Thyroid gland (tissue), 4 donors: ENCODE measurements around the gene PLEKHG3. TPM values are rescaled to one million over a fixed set of nuclear protein-coding genes. Genes with fewer than 3 reads are reported as not detected.

Experiments used
- DNase-seq, 2 donors: peaks; one replicate each; pipeline ENCODE4 v3.0.0-alpha.2; 2019
- H3K27ac ChIP-seq, 3 donors: fragments of 200-600 bp; sonication (generic); 1 replicate in 2 of 3; 2 replicates in 1 of 3; pipeline ENCODE4 v1.5.1; 2016 to 2019; ENCODE audit warnings: mild to moderate bottlenecking in 1 of 3, moderate library complexity in 1 of 3
- H3K27me3 ChIP-seq: fragments of 200-600 bp; sonication (generic); one replicate; pipeline ENCODE4 v1.5.1; 2019
- H3K36me3 ChIP-seq, 2 donors: fragments of 200-600 bp; sonication (generic); one replicate each; pipeline ENCODE4 v1.5.1; 2016 to 2019
- H3K4me1 ChIP-seq, 2 donors: fragments of 200-600 bp; sonication (generic); one replicate each; pipeline ENCODE4 v1.5.1; 2017 to 2019
- H3K4me3 ChIP-seq, 3 donors: fragments of 200-600 bp; sonication (generic); replicated peaks in 1 of 3; 1 replicate in 2 of 3; 2 replicates in 1 of 3; pipeline ENCODE4 v1.5.1; 2016; ENCODE audit warnings: mild to moderate bottlenecking in 1 of 3
- H3K9me3 ChIP-seq: fragments of 200-600 bp; sonication (generic); one replicate; pipeline ENCODE4 v1.5.1; 2017
- POLR2A ChIP-seq, 2 donors: fragments of 450-650 bp; IDR thresholded peaks; one replicate each; pipeline ENCODE4 v1.6.1; 2017; ENCODE audit warnings: antibody characterized with exemption in 2 of 2, mild to moderate bottlenecking in 2 of 2, moderate library complexity in 1 of 2
- WGBS, 2 donors: methylation state at CpG; one replicate each; pipeline ENCODE4 v1.1.5; 2017; 5-methylcytosine and 5-hydroxymethylcytosine counted together
- intact Hi-C: fragments of 100-400 bp; cut with DNase I; formaldehyde crosslinking; loops from one replicate; pipeline ENCODE4 v1.15.1; 2023
- total RNA-seq, 4 donors: library from RNA; depleted of rRNA; stranded (reverse); fragments of >200 nt; gene quantifications; one replicate each; pipeline ENCODE4 v1.2.3, GENCODE V29; 2016
- TF ChIP-seq, protein P1 (sequence below), 6 experiments: fragments of 200-600 bp in 3 of 6; fragments of 450-650 bp in 3 of 6; sonication (generic) in 3 of 6; IDR thresholded peaks; one replicate each; pipeline ENCODE4 v1.5.1; 2016 to 2019; ENCODE audit warnings: antibody characterized with exemption in 6 of 6, mild to moderate bottlenecking in 2 of 6, inconsistent platforms in 1 of 6, moderate library complexity in 1 of 6

Gene PLEKHG3
- total RNA-seq, 4 donors from 2014 or later = 41.0 to 83.0 (median 54.6) TPM

GRCh38 chr14:64702493-64703394 lies 1.5 kb upstream of the PLEKHG3 start:
- Histone ChIP-seq H3K4me1 (peaks cover 48 to 71% of the 10 kb centered on the region in 2 donors), H3K27ac (peak overlapping the region; percentile 93 to 97 (median 94)), H3K4me3 (peak overlapping the region in 1 of 3 donors; percentile 71), H3K36me3 (no peaks in the 10 kb centered on the region), H3K27me3 (no peaks in the 10 kb centered on the region), H3K9me3 (no peaks in the 10 kb centered on the region)
- peak in 1 of 2 donors; percentile 93 for TF ChIP-seq POLR2A (IDR thresholded peaks at IDR 0.05)
- TF ChIP-seq, protein P1, sequence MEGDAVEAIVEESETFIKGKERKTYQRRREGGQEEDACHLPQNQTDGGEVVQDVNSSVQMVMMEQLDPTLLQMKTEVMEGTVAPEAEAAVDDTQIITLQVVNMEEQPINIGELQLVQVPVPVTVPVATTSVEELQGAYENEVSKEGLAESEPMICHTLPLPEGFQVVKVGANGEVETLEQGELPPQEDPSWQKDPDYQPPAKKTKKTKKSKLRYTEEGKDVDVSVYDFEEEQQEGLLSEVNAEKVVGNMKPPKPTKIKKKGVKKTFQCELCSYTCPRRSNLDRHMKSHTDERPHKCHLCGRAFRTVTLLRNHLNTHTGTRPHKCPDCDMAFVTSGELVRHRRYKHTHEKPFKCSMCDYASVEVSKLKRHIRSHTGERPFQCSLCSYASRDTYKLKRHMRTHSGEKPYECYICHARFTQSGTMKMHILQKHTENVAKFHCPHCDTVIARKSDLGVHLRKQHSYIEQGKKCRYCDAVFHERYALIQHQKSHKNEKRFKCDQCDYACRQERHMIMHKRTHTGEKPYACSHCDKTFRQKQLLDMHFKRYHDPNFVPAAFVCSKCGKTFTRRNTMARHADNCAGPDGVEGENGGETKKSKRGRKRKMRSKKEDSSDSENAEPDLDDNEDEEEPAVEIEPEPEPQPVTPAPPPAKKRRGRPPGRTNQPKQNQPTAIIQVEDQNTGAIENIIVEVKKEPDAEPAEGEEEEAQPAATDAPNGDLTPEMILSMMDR (IDR thresholded peaks at IDR 0.05) = no peak
- DNase-seq = peak; percentile 94 to 95
- 36 to 37% methylated on average over 25 of the region's 25 CpGs for WGBS, 2 donors
- intact Hi-C loops = no loop called here

GRCh38 chr14:64703395-64704142 lies 655 bp upstream of the PLEKHG3 start:
- H3K9me3 ChIP-seq = no peaks in the 10 kb centered on the region
- H3K27ac ChIP-seq = peak overlapping the region; percentile 93 to 97 (median 94)
- H3K27me3 ChIP-seq = no peaks in the 10 kb centered on the region
- intact Hi-C loops = no loop called here
- H3K4me1 ChIP-seq = peaks cover 54 to 79% of the 10 kb centered on the region in 2 donors
- WGBS, 2 donors = 14 to 19% methylated on average over 25 to 26 of the region's 26 CpGs
- no peak for DNase-seq
- H3K36me3 ChIP-seq = no peaks in the 10 kb centered on the region
- peak overlapping the region; percentile 12 to 71 (median 52) for H3K4me3 ChIP-seq
- no peak for TF ChIP-seq POLR2A (IDR thresholded peaks at IDR 0.05)
- TF ChIP-seq, protein P1 (IDR thresholded peaks at IDR 0.05) = no peak

- DNase-seq = peak; percentile 67 to 74
- WGBS, 2 donors = 0 to 1% methylated on average over 32 to 34 of the region's 51 CpGs
- peak overlapping the region; percentile 93 to 97 (median 94) for H3K27ac ChIP-seq
- H3K4me3 ChIP-seq = peak overlapping the region; percentile 52 to 88 (median 71)
- no peak for TF ChIP-seq POLR2A (IDR thresholded peaks at IDR 0.05)
- TF ChIP-seq, protein P1 (IDR thresholded peaks at IDR 0.05) = no peak
- H3K27me3 ChIP-seq = no peaks in the 10 kb centered on the region
- H3K4me1 ChIP-seq = peaks cover 56 to 77% of the 10 kb centered on the region in 2 donors
- H3K9me3 ChIP-seq = no peaks in the 10 kb centered on the region
- H3K36me3 ChIP-seq = no peaks in the 10 kb centered on the region
- intact Hi-C loops = no loop called here
These were observed 638 bp downstream of the PLEKHG3 start for GRCh38 chr14:64704743-64705380.

DNA sequence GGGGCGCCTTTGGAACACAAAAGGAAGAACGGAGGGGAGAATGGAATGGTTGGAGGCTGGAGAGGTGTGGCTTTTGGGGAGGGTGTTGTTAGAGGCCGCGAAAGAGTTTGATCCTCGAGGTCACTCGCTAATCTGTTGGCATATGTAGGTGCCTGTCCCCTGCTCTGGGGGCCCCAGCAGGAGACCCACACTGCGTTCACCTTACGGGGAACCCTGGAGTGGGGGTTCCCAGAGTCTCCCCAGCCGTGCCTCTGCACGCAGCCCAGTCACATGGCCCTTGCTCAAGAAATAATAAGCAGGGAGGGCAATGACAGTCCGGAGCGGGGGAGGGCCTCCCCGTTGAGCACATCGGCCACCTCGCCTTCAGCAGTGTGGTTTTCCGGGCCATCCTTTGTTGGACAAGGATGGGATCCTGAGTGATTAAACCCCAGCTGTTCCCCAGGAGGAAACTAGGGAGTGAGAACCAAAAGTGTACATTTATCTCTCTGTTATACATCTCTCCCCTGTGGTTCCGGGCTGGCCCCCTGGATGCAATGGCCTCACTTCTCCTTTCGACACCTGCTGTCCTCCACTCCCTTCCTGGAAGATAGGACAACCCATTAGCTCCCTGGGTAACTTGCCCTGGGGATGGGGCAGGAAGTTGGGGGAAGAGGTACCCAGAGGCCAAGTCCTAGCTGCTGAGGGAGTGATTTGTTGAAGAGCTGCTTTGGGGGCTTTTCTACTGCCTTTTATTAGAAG lies 1.3 kb downstream of the PLEKHG3 start:
- peak overlapping the region; percentile 93 to 97 (median 94) for H3K27ac ChIP-seq
- WGBS, 2 donors = 15 to 23% methylated on average over 15 to 18 of the region's 18 CpGs
- peaks cover 54 to 75% of the 10 kb centered on the region in 2 donors for H3K4me1 ChIP-seq
- peak overlapping the region; percentile 52 to 88 (median 71) for H3K4me3 ChIP-seq
- intact Hi-C loops = no loop called here
- peak in 1 of 2 donors; percentile 52 for DNase-seq
- no peaks in the 10 kb centered on the region for H3K9me3 ChIP-seq
- no peaks in the 10 kb centered on the region for H3K36me3 ChIP-seq
- TF ChIP-seq, protein P1 (IDR thresholded peaks at IDR 0.05) = no peak
- TF ChIP-seq POLR2A (IDR thresholded peaks at IDR 0.05) = peak in 1 of 2 donors; percentile 4
- H3K27me3 ChIP-seq = no peaks in the 10 kb centered on the region
